GM23338 (cell line): Measurements from ENCODE around the gene TFDP1. TPM values are rescaled to one million over a fixed set of nuclear protein-coding genes. Genes with fewer than 3 reads are reported as not detected.

ENCODE experiments used
- CREB1 ChIP-seq: fragments of 250-450 bp; sonication (Bioruptor Pico); IDR thresholded peaks from 2 replicates; pipeline ENCODE4 v1.5.0; 2020; ENCODE audit warnings: low read depth, mild to moderate bottlenecking, moderate library complexity
- ETS1 ChIP-seq: IDR thresholded peaks from 2 replicates; pipeline ENCODE4 v1.6.1; 2016; ENCODE audit warnings: antibody characterized with exemption
- EZH2phosphoT487 ChIP-seq: fragments of 200-600 bp; sonication (generic); IDR thresholded peaks from one replicate; pipeline ENCODE4 v1.8.1; 2018; ENCODE audit warnings: antibody characterized with exemption; ENCODE audit not compliant: unreplicated experiment
- JUNB ChIP-seq: IDR thresholded peaks from one replicate; pipeline ENCODE4 v1.6.1; 2016; ENCODE audit warnings: antibody characterized with exemption; ENCODE audit not compliant: unreplicated experiment
- NANOG ChIP-seq: IDR thresholded peaks from 2 replicates; pipeline ENCODE4 v1.6.1; 2016; ENCODE audit warnings: antibody characterized with exemption, borderline replicate concordance
- POLR2AphosphoS5 ChIP-seq: IDR thresholded peaks from 2 replicates; pipeline ENCODE4 v1.6.1; 2016; ENCODE audit warnings: antibody characterized with exemption, low read depth
- REST ChIP-seq: IDR thresholded peaks from one replicate; pipeline ENCODE4 v1.6.1; 2018; ENCODE audit warnings: antibody characterized with exemption; ENCODE audit not compliant: unreplicated experiment
- STAT1 ChIP-seq: IDR thresholded peaks from one replicate; pipeline ENCODE4 v1.6.1; 2016; ENCODE audit warnings: antibody characterized with exemption; ENCODE audit not compliant: unreplicated experiment
- ZNF331 ChIP-seq: fragments of 250-450 bp; sonication (Bioruptor Pico); IDR thresholded peaks from 2 replicates; pipeline ENCODE4 v1.5.0; 2020; ENCODE audit warnings: low read depth, mild to moderate bottlenecking, moderate library complexity
- ZNF462 ChIP-seq: fragments of 250-450 bp; sonication (Bioruptor Pico); IDR thresholded peaks from 2 replicates; pipeline ENCODE4 v1.5.0; 2020; ENCODE audit warnings: mild to moderate bottlenecking, moderate library complexity
- polyA plus RNA-seq: library from polyadenylated mRNA; unstranded; fragments of >200 nt; fragmentation: Nextera tagmentation; extraction: Ambion mirVana; gene quantifications from 2 replicates; pipeline ENCODE4 v1.2.1, GENCODE V29; 2016
- total RNA-seq: library from RNA; depleted of rRNA; stranded (reverse); fragments of >200 nt; shearing (Covaris generic); gene quantifications from 2 replicates; pipeline ENCODE4 v1.2.3, GENCODE V29; 2014

Gene TFDP1
- total and polyA plus RNA-seq, 2 experiments from 2014 or later: 42.9 to 80.0 TPM

GRCh38 chr13:113655346-113656002 lies 70.9 kb downstream of the TFDP1 start (continued):
- TF ChIP-seq ZNF462 (CRISPR knock-in tag) (no peak), ETS1 (no peak), STAT1 (no peak), JUNB (no peak), REST (no peak), NANOG (no peak), EZH2phosphoT487 (no peak), CREB1 (no peak), POLR2AphosphoS5 (no peak), ZNF331 (CRISPR knock-in tag) (no peak)
